ENCODE results near the gene TCF21. TPM values are rescaled to one million over a fixed set of nuclear protein-coding genes. Genes with fewer than 3 reads are reported as not detected.
"Not testable (repeated sequence)": the region's sequence is repeated elsewhere in the genome, so short reads cannot be mapped to it uniquely, and the experiment has no call there.

TCF21 gene
- total and polyA plus RNA-seq, 2 of the 4 experiments (the other 2 are of a cell fraction): 6.6 to 10.0 TPM

- in situ Hi-C loops (cut with MboI; ENCODE audit: low sequenced_read_pairs); H2BK15ac ChIP-seq (ENCODE audit: low read depth, low read length); H3K14ac ChIP-seq (replicated peaks; ENCODE audit: low read depth, low read length); H4K91ac ChIP-seq (ENCODE audit: insufficient read depth, low read depth, low read length); H3K27ac ChIP-seq (ENCODE audit: insufficient read depth, low read length); intact Hi-C loops (cut with micrococcal nuclease); H3K4ac ChIP-seq (ENCODE audit: low read depth, low read length); H3K4me1 ChIP-seq (ENCODE audit: control insufficient read depth, insufficient read depth, low read length); ATAC-seq (ENCODE audit: low read depth); POLR2A ChIA-PET (ENCODE audit: unreplicated experiment); H2AFZ ChIP-seq (replicated peaks; ENCODE audit: low read length, poor library complexity); H3K9ac ChIP-seq (ENCODE audit: low read depth, low read length); H4K5ac ChIP-seq (ENCODE audit: low read depth, low read length); H3K18ac ChIP-seq (ENCODE audit: low read depth, low read length); H3K23ac ChIP-seq (ENCODE audit: low read depth, low read length); H4K8ac ChIP-seq (ENCODE audit: low read depth in 2 of 2, low read length in 2 of 2); H2BK20ac ChIP-seq (ENCODE audit: low read depth, low read length); H4K20me1 ChIP-seq (ENCODE audit: insufficient read depth, low read length); H2AK9ac ChIP-seq (replicated peaks; ENCODE audit: low read depth, low read length, poor library complexity); H3K4me3 ChIP-seq (ENCODE audit: insufficient read depth, low read depth, low read length); H3K4me2 ChIP-seq (ENCODE audit: low read depth, low read length); H2BK120ac ChIP-seq (ENCODE audit: low read depth, low read length); dilution Hi-C loops (cut with HindIII; ENCODE audit: low sequenced_read_pairs, unreplicated experiment); DNase-seq; H3K79me1 ChIP-seq (ENCODE audit: low read depth in 1 of 2, low read length in 2 of 2); H2AK5ac ChIP-seq (ENCODE audit: low read depth, low read length); H2BK5ac ChIP-seq (ENCODE audit: low read depth, low read length, poor library complexity, severe bottlenecking); H3K56ac ChIP-seq (ENCODE audit: extremely low read depth, insufficient read depth, low read length); CTCF ChIA-PET; H3K36me3 ChIP-seq (ENCODE audit: control insufficient read depth, insufficient read depth, low read length); H3K9me1 ChIP-seq (ENCODE audit: insufficient read depth, low read length); H3K27me3 ChIP-seq (ENCODE audit: control insufficient read depth, insufficient read depth, low read length); BruUV-seq (replicated peaks): not testable (repeated sequence)
- peaks cover 10% of the 10 kb centered on the region for H3K9me3 ChIP-seq (ENCODE audit: control insufficient read depth, insufficient read depth, low read length)
- peak; percentile 51 for TF ChIP-seq MAFK (IDR thresholded peaks at IDR 0.05; ENCODE audit: low read depth, low read length)
- no CpG with 5 or more reads among the region's 2 CpGs for WGBS, 2 experiments (ENCODE audit: extremely low coverage in 2 of 2, insufficient read length in 1 of 2)
Measured at GRCh38 chr6:133861337-133861736, 27.6 kb upstream of the TCF21 start.

Data from IMR-90 (cell line).